ENCODE measurements around the gene AKR7A3.
"Not testable (repeated sequence)": the region's sequence is repeated elsewhere in the genome, so short reads cannot be mapped to it uniquely, and the experiment has no call there.

The AKR7A3 gene

DNA sequence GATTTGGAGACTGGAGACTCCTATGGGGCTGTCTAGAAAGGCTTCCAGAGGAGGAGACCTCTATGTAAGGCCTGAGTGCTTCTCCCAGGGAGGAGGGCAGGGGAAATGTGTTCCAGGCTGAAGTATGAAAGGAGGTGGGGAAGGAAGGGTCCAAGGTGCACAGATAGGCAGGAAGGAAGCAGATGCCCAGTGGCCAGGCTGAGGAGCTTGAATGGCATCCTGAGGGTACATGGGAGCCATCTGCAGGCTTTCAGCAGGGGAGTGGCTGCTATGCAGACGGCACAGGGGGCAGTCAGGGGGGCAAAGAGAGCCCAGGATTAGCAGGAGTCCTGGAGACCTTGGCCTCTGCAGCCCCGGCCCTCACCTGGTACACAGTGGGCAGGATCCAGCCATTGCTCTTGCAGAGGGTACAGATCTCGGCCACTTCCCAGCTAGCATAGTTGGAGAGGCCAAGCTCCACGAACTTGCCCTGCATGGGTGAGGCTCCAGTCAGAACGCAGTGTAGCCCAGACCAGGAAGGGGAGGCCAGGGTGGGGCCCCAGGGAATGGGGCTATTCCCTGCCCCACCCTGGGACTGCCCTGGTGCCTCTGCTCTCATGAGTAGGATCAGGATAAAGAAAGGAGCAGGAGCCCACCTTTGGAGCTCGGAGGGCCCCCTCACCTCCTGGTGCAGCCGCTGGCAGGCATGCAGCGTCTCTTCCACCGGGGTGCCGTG is 19.4 kb upstream of the AKR7A3 start:
- TF ChIP-seq SUZ12 (IDR thresholded peaks at IDR 0.05; ENCODE audit: extremely low read depth, insufficient read depth, insufficient read length): no peak
- no peak for TF ChIP-seq ZNF274 (IDR thresholded peaks at IDR 0.05; ENCODE audit: low read depth, low read length)
- TF ChIP-seq YY1 (IDR thresholded peaks at IDR 0.05; ENCODE audit: insufficient read depth, insufficient read length): no peak
- H3K4me3 ChIP-seq (ENCODE audit: insufficient read length, low read depth): no peak overlapping the region
- H3K9me3 ChIP-seq (ENCODE audit: insufficient read depth, low read length): no peaks in the 10 kb centered on the region
- DNase-seq (ENCODE audit: low read depth, low spot score): no peak
- H3K27me3 ChIP-seq (ENCODE audit: insufficient read depth, insufficient read length): peaks cover 6% of the 10 kb centered on the region
- peaks cover 6% of the 10 kb centered on the region for H3K4me1 ChIP-seq (ENCODE audit: insufficient read depth, insufficient read length)
- peaks cover 55% of the 10 kb centered on the region for H3K36me3 ChIP-seq (ENCODE audit: insufficient read depth, insufficient read length, low read length)
- H3K9ac ChIP-seq (ENCODE audit: insufficient read length, low read depth): no peak overlapping the region

DNA sequence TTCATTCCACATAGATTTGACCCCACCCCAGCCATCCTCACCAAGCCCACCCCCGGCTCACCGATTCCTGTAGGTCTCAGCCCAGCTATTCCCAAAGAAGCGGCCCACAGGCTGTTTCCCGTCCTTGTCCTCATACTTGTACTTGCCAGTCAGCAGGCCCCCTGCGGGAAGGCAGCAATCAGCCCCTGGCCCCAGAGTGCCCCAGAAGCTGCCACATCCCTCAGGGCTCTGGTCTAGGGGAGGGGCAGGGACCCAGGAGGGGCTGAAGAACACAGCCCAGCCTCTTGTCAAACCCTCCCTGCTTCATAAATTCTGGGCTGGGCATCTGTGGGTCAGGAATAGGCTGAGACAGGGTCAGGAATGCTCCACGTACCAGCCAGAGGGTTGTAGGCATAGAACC is 18.4 kb upstream of the AKR7A3 start:
- no peak for DNase-seq (ENCODE audit: low read depth, low spot score)
- Histone ChIP-seq H3K9me3 (ENCODE audit: insufficient read depth, low read length) (no peaks in the 10 kb centered on the region), H3K4me1 (ENCODE audit: insufficient read depth, insufficient read length) (peaks cover 6% of the 10 kb centered on the region), H3K4me3 (ENCODE audit: insufficient read length, low read depth) (no peak overlapping the region), H3K36me3 (ENCODE audit: insufficient read depth, insufficient read length, low read length) (peaks cover 56% of the 10 kb centered on the region), H3K9ac (ENCODE audit: insufficient read length, low read depth) (no peak overlapping the region), H3K27me3 (ENCODE audit: insufficient read depth, insufficient read length) (peaks cover 6% of the 10 kb centered on the region)
- TF ChIP-seq SUZ12 (IDR thresholded peaks at IDR 0.05; ENCODE audit: extremely low read depth, insufficient read depth, insufficient read length): no peak
- no peak for TF ChIP-seq ZNF274 (IDR thresholded peaks at IDR 0.05; ENCODE audit: low read depth, low read length)
- no peak for TF ChIP-seq YY1 (IDR thresholded peaks at IDR 0.05; ENCODE audit: insufficient read depth, insufficient read length)

DNA sequence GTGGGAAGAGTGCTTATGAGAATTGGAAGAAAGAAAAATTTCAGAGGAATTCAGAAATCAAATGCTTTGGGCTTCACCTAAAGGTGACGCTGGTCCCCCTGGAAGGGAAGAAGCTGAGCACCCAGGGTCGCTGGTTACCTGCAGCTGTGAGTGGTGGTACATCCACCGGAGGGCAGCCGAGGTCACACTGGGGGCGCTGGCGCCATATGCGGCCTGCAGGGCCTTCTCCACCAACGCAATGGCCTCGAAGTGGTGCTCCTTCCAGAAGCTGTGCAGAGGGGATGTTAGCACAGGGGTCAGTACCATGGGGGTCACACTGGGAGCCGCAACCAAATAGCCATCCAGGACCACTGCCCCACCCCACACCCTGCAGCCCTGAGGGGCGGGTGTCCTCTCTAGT is 17.3 kb upstream of the AKR7A3 start:
- Histone ChIP-seq H3K27me3 (ENCODE audit: insufficient read depth, insufficient read length) (no peaks in the 10 kb centered on the region), H3K9me3 (ENCODE audit: insufficient read depth, low read length) (no peaks in the 10 kb centered on the region), H3K4me3 (ENCODE audit: insufficient read length, low read depth) (no peak overlapping the region), H3K36me3 (ENCODE audit: insufficient read depth, insufficient read length, low read length) (peaks cover 56% of the 10 kb centered on the region), H3K9ac (ENCODE audit: insufficient read length, low read depth) (no peak overlapping the region), H3K4me1 (ENCODE audit: insufficient read depth, insufficient read length) (peaks cover 2% of the 10 kb centered on the region)
- no peak for DNase-seq (ENCODE audit: low read depth, low spot score)
- TF ChIP-seq YY1 (IDR thresholded peaks at IDR 0.05; ENCODE audit: insufficient read depth, insufficient read length): no peak
- TF ChIP-seq ZNF274 (IDR thresholded peaks at IDR 0.05; ENCODE audit: low read depth, low read length): no peak
- no peak for TF ChIP-seq SUZ12 (IDR thresholded peaks at IDR 0.05; ENCODE audit: extremely low read depth, insufficient read depth, insufficient read length)

DNA sequence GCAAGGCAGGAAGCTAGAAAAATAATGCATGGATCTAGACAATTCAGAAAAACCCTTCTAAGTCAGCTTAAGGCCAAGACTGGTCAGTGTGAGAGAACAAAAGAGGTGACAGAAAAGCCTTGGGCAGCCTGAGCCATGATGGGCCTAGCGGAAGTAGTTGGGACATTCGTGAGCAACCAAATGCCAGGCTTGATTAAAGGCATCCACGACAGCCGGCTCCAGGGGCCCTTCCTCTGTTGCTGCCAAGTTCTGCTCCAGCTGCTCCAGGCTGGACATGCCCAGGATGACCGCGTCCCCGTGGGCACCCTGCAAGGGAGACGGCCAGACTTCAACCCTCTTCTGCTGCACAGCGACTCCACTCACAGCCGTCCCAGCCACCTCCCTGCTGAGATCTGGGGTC is 15.5 kb upstream of the AKR7A3 start:
- not testable (repeated sequence) for H3K4me1 ChIP-seq (ENCODE audit: insufficient read depth, insufficient read length); H3K27me3 ChIP-seq (ENCODE audit: insufficient read depth, insufficient read length); H3K9ac ChIP-seq (ENCODE audit: insufficient read length, low read depth); H3K9me3 ChIP-seq (ENCODE audit: insufficient read depth, low read length); DNase-seq (ENCODE audit: low read depth, low spot score); H3K4me3 ChIP-seq (ENCODE audit: insufficient read length, low read depth)
- peaks cover 53% of the 10 kb centered on the region for H3K36me3 ChIP-seq (ENCODE audit: insufficient read depth, insufficient read length, low read length)

DNA sequence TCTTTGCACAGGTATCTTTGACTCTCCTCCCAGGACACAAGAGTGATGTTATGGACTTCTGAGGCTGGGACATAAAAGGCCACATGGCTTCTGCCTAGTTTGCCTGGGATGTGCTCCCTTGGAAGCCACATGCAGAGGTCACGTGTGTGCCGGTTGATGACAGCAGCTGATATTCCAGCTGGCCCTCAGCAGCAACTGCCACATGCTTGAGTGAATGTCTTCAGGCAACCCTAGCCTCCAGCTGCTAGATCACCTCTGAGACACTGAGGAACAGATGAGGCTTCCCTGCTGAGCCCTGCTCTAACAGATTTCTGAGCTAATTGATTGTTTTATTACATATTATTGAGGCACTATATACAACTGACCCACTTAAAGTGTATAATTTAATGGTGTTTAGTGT is 11.6 kb upstream of the AKR7A3 start:
- peaks cover 8% of the 10 kb centered on the region for H3K9me3 ChIP-seq (ENCODE audit: insufficient read depth, low read length)
- H3K36me3 ChIP-seq (ENCODE audit: insufficient read depth, insufficient read length, low read length): peaks cover 20% of the 10 kb centered on the region
- H3K4me1 ChIP-seq (ENCODE audit: insufficient read depth, insufficient read length): no peaks in the 10 kb centered on the region
- H3K4me3 ChIP-seq (ENCODE audit: insufficient read length, low read depth): no peak overlapping the region
- DNase-seq (ENCODE audit: low read depth, low spot score): no peak
- TF ChIP-seq ZNF274 (IDR thresholded peaks at IDR 0.05; ENCODE audit: low read depth, low read length) (no peak), YY1 (IDR thresholded peaks at IDR 0.05; ENCODE audit: insufficient read depth, insufficient read length) (no peak), SUZ12 (IDR thresholded peaks at IDR 0.05; ENCODE audit: extremely low read depth, insufficient read depth, insufficient read length) (no peak)
- no peaks in the 10 kb centered on the region for H3K27me3 ChIP-seq (ENCODE audit: insufficient read depth, insufficient read length)
- no peak overlapping the region for H3K9ac ChIP-seq (ENCODE audit: insufficient read length, low read depth)

DNA sequence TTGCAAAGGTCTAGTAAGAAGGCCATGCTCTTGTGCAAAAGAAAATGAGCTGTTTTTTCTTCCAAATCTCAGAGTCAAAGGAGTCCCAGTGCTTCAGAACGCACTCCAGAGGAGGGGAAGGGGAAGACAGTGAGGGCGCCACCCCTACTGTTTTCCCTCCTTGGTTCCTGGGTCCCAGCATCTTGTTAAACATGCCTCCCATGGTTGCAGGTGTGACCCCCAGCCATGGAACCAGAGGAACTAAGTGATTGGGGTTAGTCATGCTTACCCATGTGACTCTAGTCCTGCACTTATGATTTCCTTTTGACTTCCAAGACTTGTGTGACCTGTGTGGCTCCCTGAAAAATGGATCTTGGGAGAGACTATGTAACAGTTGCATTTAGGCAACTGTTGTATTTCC is 6.1 kb upstream of the AKR7A3 start:
- Histone ChIP-seq H3K4me3 (ENCODE audit: insufficient read length, low read depth) (no peak overlapping the region), H3K9ac (ENCODE audit: insufficient read length, low read depth) (no peak overlapping the region), H3K36me3 (ENCODE audit: insufficient read depth, insufficient read length, low read length) (no peaks in the 10 kb centered on the region), H3K9me3 (ENCODE audit: insufficient read depth, low read length) (peaks cover 32% of the 10 kb centered on the region), H3K4me1 (ENCODE audit: insufficient read depth, insufficient read length) (no peaks in the 10 kb centered on the region), H3K27me3 (ENCODE audit: insufficient read depth, insufficient read length) (no peaks in the 10 kb centered on the region)
- no peak for DNase-seq (ENCODE audit: low read depth, low spot score)
- no peak for TF ChIP-seq SUZ12 (IDR thresholded peaks at IDR 0.05; ENCODE audit: extremely low read depth, insufficient read depth, insufficient read length)
- TF ChIP-seq ZNF274 (IDR thresholded peaks at IDR 0.05; ENCODE audit: low read depth, low read length): no peak

DNA sequence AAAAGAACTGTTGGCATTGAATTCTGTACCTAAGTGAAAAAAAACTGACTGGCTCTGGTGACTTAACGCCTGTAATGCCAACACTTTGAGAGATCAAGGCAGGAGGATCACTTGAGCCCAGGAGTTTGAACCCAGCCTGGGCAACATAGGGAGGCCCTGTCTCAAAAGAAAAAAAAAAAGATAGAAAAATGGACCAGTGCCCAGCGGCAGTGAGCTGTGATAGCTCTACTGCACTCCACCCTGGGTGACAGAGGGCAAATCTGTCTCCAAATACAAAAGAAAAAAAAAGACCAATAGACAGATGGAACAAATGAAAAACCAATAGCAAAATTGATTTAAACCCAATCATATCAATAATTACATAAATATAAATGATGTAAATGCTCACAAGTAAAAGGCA is 674 bp upstream of the AKR7A3 start:
- H3K4me3 ChIP-seq (ENCODE audit: insufficient read length, low read depth): no peak overlapping the region
- H3K9ac ChIP-seq (ENCODE audit: insufficient read length, low read depth): no peak overlapping the region
- H3K9me3 ChIP-seq (ENCODE audit: insufficient read depth, low read length): peaks cover 15% of the 10 kb centered on the region; the same call in 1 of the 2 replicates
- DNase-seq (ENCODE audit: low read depth, low spot score): no peak
- no peaks in the 10 kb centered on the region for H3K36me3 ChIP-seq (ENCODE audit: insufficient read depth, insufficient read length, low read length)
- no peaks in the 10 kb centered on the region for H3K4me1 ChIP-seq (ENCODE audit: insufficient read depth, insufficient read length)
- TF ChIP-seq SUZ12 (IDR thresholded peaks at IDR 0.05; ENCODE audit: extremely low read depth, insufficient read depth, insufficient read length) (no peak), ZNF274 (IDR thresholded peaks at IDR 0.05; ENCODE audit: low read depth, low read length) (no peak), YY1 (IDR thresholded peaks at IDR 0.05; ENCODE audit: insufficient read depth, insufficient read length) (no peak)
- H3K27me3 ChIP-seq (ENCODE audit: insufficient read depth, insufficient read length): no peaks in the 10 kb centered on the region
